Fibroblast of pulmonary artery (primary cell): Measurements from ENCODE around the gene PDZRN3.

Experiments used
- DNase-seq: peaks from one replicate; pipeline ENCODE4 v3.0.0-alpha.2; 2010; ENCODE audit warnings: low read depth
- H3K4me3 ChIP-seq: replicated peaks from 2 replicates; pipeline ENCODE4 v1.5.1; 2011; ENCODE audit warnings: low read depth, mild to moderate bottlenecking, control low read depth, low read length, moderate library complexity
- CTCF ChIP-seq: IDR thresholded peaks from 2 replicates; pipeline ENCODE4 v1.5.1; 2011; ENCODE audit warnings: mild to moderate bottlenecking, control low read depth, low read length, inconsistent platforms; ENCODE audit errors: missing control alignments

The PDZRN3 gene

GRCh38 chr3:73550032-73550431 lies 74.7 kb downstream of the PDZRN3 start:
- no peak overlapping the region for H3K4me3 ChIP-seq
- no peak for TF ChIP-seq CTCF
- DNase-seq = no peak

- H3K4me3 ChIP-seq = no peak overlapping the region
- no peak for TF ChIP-seq CTCF
- DNase-seq = no peak
Measured at GRCh38 chr3:73549051-73549600, 75.6 kb downstream of the PDZRN3 start.

GRCh38 chr3:73548436-73548835 lies 76.3 kb downstream of the PDZRN3 start:
- DNase-seq = no peak
- no peak for TF ChIP-seq CTCF
- no peak overlapping the region for H3K4me3 ChIP-seq

- no peak for TF ChIP-seq CTCF
- H3K4me3 ChIP-seq = no peak overlapping the region
- DNase-seq = peak; percentile 80
Measured at GRCh38 chr3:73547427-73548248, 77.1 kb downstream of the PDZRN3 start.

GRCh38 chr3:73546961-73547360 lies 77.8 kb downstream of the PDZRN3 start:
- no peak overlapping the region for H3K4me3 ChIP-seq
- peak; percentile 64 for DNase-seq
- TF ChIP-seq CTCF = no peak

- H3K4me3 ChIP-seq = no peak overlapping the region
- no peak for TF ChIP-seq CTCF
- DNase-seq = no peak
Measured at GRCh38 chr3:73543412-73543811, 81.3 kb downstream of the PDZRN3 start.
